Stomach (tissue), 4 donors: Measurements from ENCODE around the gene AGBL2.

Source experiments
- EP300 ChIP-seq: sonication (generic); formaldehyde crosslinking; IDR thresholded peaks from one replicate; pipeline ENCODE4 v1.6.1; 2017; ENCODE audit warnings: antibody characterized with exemption
- POLR2A ChIP-seq, 4 donors: fragments of 450-650 bp; IDR thresholded peaks; one replicate each; pipeline ENCODE4 v1.6.1; 2016; ENCODE audit warnings: antibody characterized with exemption in 4 of 4, control low read depth in 2 of 4, mild to moderate bottlenecking in 1 of 4, moderate library complexity in 1 of 4

- TF ChIP-seq EP300 (no peak), POLR2A (IDR thresholded peaks at IDR 0.05) (no peak)
Measured at GRCh38 chr11:47714554-47715081, 551 bp downstream of the AGBL2 start.
